ENCODE results near the gene TTLL12.
A peak's percentile ranks its signal among the peaks of the same experiment; 100 is the strongest.

Gene TTLL12

DNA sequence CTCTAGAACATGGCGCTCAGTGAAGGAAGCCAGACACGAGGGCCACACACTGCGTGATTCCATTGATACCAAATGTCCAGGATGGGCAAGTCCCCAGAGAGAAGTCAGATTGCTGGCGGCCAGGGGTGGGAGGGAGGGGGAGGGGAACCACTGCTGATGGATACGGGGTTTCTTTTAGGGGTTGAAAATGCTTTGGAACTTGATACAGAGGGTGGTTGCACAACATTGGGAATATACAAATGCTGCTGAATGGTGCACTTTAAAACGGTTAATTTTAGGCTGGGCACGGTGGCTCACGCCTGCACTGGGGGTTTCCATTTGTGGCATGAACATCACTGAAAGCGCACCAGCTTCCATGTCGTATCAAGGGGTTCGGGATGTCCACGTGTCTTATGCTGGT is 30.5 kb downstream of the TTLL12 start:
- H3K4me3 ChIP-seq (replicated peaks; ENCODE audit: insufficient read depth, low read length): no peak overlapping the region
- DNase-seq (ENCODE audit: low read depth in 1 of 2, low spot score in 1 of 2): no peak
- no peaks in the 10 kb centered on the region for H3K27me3 ChIP-seq (ENCODE audit: insufficient read depth, poor library complexity, severe bottlenecking)
- TF ChIP-seq GABPA (IDR thresholded peaks at IDR 0.05; ENCODE audit: low read depth) (no peak), SPI1 (IDR thresholded peaks at IDR 0.05; ENCODE audit: borderline replicate concordance, low read depth) (no peak), POLR2AphosphoS5 (IDR thresholded peaks at IDR 0.05; ENCODE audit: low read depth) (no peak)
- TF ChIP-seq, protein P1, sequence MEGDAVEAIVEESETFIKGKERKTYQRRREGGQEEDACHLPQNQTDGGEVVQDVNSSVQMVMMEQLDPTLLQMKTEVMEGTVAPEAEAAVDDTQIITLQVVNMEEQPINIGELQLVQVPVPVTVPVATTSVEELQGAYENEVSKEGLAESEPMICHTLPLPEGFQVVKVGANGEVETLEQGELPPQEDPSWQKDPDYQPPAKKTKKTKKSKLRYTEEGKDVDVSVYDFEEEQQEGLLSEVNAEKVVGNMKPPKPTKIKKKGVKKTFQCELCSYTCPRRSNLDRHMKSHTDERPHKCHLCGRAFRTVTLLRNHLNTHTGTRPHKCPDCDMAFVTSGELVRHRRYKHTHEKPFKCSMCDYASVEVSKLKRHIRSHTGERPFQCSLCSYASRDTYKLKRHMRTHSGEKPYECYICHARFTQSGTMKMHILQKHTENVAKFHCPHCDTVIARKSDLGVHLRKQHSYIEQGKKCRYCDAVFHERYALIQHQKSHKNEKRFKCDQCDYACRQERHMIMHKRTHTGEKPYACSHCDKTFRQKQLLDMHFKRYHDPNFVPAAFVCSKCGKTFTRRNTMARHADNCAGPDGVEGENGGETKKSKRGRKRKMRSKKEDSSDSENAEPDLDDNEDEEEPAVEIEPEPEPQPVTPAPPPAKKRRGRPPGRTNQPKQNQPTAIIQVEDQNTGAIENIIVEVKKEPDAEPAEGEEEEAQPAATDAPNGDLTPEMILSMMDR (IDR thresholded peaks at IDR 0.05; ENCODE audit: insufficient read depth, low read length): no peak
- TF ChIP-seq, protein P2, sequence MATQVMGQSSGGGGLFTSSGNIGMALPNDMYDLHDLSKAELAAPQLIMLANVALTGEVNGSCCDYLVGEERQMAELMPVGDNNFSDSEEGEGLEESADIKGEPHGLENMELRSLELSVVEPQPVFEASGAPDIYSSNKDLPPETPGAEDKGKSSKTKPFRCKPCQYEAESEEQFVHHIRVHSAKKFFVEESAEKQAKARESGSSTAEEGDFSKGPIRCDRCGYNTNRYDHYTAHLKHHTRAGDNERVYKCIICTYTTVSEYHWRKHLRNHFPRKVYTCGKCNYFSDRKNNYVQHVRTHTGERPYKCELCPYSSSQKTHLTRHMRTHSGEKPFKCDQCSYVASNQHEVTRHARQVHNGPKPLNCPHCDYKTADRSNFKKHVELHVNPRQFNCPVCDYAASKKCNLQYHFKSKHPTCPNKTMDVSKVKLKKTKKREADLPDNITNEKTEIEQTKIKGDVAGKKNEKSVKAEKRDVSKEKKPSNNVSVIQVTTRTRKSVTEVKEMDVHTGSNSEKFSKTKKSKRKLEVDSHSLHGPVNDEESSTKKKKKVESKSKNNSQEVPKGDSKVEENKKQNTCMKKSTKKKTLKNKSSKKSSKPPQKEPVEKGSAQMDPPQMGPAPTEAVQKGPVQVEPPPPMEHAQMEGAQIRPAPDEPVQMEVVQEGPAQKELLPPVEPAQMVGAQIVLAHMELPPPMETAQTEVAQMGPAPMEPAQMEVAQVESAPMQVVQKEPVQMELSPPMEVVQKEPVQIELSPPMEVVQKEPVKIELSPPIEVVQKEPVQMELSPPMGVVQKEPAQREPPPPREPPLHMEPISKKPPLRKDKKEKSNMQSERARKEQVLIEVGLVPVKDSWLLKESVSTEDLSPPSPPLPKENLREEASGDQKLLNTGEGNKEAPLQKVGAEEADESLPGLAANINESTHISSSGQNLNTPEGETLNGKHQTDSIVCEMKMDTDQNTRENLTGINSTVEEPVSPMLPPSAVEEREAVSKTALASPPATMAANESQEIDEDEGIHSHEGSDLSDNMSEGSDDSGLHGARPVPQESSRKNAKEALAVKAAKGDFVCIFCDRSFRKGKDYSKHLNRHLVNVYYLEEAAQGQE (IDR thresholded peaks at IDR 0.05; ENCODE audit: insufficient replicate concordance, low read depth): no peak
- no peak overlapping the region for H3K27ac ChIP-seq (replicated peaks)

DNA sequence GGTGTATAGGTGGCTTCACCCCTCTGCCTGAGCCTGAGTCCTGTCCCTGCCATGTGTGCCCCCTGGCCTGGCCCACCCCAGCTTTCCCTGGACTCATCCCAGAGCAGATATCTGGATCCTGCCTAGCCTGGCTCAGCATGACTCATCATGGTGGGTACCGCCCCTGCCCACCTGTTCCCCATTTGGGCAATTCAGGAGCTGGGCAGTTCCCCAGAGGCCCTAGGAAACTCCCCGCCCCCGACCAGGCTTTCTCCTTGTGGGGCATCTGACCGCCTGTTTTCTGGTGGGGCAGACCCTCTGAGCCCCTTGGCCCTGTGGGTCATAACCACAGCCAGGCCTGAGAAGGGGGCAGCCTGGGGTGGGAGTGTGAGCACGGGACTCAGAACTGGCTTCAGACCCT is 31.1 kb downstream of the TTLL12 start:
- Histone ChIP-seq H3K27me3 (ENCODE audit: insufficient read depth, poor library complexity, severe bottlenecking) (no peaks in the 10 kb centered on the region), H3K27ac (replicated peaks) (peak overlapping the region; percentile 26; the same call in 1 of the 2 replicates), H3K4me3 (replicated peaks; ENCODE audit: insufficient read depth, low read length) (no peak overlapping the region)
- DNase-seq (ENCODE audit: low read depth in 1 of 2, low spot score in 1 of 2): peak in 1 of 2 experiments; percentile 36
- TF ChIP-seq POLR2AphosphoS5 (IDR thresholded peaks at IDR 0.05; ENCODE audit: low read depth) (no peak), SPI1 (IDR thresholded peaks at IDR 0.05; ENCODE audit: borderline replicate concordance, low read depth) (peak; percentile 22; the same call in 1 of the 2 replicates)

DNA sequence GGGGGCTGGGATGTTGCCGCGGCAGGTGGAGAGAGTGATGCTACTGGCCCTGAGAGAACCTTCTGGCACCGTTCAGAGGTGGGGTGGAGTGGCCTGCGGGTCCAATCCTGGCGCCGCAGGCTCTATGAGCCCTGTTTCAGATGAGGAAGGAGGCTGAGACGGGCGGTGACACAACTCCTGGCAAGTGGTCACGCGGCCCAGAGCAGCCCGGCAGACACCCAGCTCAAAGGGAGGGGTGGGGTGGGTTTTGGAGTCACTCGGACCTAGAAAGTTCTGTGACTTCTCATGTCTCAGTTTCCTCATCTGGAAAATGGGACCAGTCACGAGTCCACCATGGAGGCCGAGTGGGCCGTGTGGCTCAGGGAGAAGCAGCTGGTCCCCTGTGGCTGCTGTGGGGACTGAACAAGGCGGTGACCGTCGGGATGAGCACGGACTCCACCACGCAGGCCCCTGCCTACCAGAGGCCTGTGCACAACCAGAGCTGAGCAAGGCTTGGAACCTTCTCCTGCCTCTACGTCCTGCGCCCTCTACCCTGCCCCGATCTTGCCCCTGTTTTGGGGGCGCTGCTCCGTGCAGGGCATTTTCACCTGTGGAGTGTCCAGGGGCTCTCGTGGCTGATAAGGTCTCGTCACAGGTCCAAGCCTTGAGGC is 31.9 kb downstream of the TTLL12 start:
- peak in 1 of 2 experiments; percentile 84 for DNase-seq (ENCODE audit: low read depth in 1 of 2, low spot score in 1 of 2)
- H3K4me3 ChIP-seq (replicated peaks; ENCODE audit: insufficient read depth, low read length): peak overlapping the region; percentile 25
- peak overlapping the region; percentile 56 for H3K27ac ChIP-seq (replicated peaks)
- H3K27me3 ChIP-seq (ENCODE audit: insufficient read depth, poor library complexity, severe bottlenecking): no peaks in the 10 kb centered on the region
- TF ChIP-seq, protein P2 (IDR thresholded peaks at IDR 0.05; ENCODE audit: insufficient replicate concordance, low read depth): no peak
- TF ChIP-seq, protein P1 (IDR thresholded peaks at IDR 0.05; ENCODE audit: insufficient read depth, low read length): no peak
- TF ChIP-seq SPI1 (IDR thresholded peaks at IDR 0.05; ENCODE audit: borderline replicate concordance, low read depth): no peak
- TF ChIP-seq POLR2AphosphoS5 (IDR thresholded peaks at IDR 0.05; ENCODE audit: low read depth): no peak
- no peak for TF ChIP-seq GABPA (IDR thresholded peaks at IDR 0.05; ENCODE audit: low read depth)

DNA sequence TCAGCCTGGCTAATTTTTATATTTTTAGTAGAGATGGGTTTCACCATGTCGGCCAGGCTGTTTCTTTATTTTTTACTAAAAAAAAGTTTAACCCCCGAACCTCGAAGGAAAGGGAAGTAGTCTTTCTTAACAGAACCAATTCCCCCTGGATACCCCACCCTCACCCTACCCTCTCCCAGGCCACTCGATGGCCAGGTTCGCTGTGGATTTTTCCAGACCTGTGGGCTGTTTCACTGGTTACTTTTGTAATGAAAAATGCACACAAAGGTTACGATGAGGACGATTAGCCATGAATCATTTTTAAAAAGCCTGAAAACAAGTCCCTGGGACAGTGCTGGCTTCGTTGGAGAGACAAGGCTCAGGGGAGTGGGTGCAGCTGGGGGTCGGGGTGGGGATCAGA is 33.0 kb downstream of the TTLL12 start:
- TF ChIP-seq SPI1 (IDR thresholded peaks at IDR 0.05; ENCODE audit: borderline replicate concordance, low read depth) (no peak), POLR2AphosphoS5 (IDR thresholded peaks at IDR 0.05; ENCODE audit: low read depth) (no peak), GABPA (IDR thresholded peaks at IDR 0.05; ENCODE audit: low read depth) (no peak)
- TF ChIP-seq, protein P1 (IDR thresholded peaks at IDR 0.05; ENCODE audit: insufficient read depth, low read length): no peak
- TF ChIP-seq, protein P2 (IDR thresholded peaks at IDR 0.05; ENCODE audit: insufficient replicate concordance, low read depth): no peak
- H3K27ac ChIP-seq (replicated peaks): peak overlapping the region; percentile 56
- peak in 1 of 2 experiments; percentile 15 for DNase-seq (ENCODE audit: low read depth in 1 of 2, low spot score in 1 of 2)
- no peaks in the 10 kb centered on the region for H3K27me3 ChIP-seq (ENCODE audit: insufficient read depth, poor library complexity, severe bottlenecking)
- peak overlapping the region; percentile 93 for H3K4me3 ChIP-seq (replicated peaks; ENCODE audit: insufficient read depth, low read length)

All from HL-60 (cell line).